NOMO-1 treated with DMSO at 0.1 percent for 48 hours (cell line): ENCODE results near the gene IL11RA.
"Not testable (repeated sequence)": the region's sequence is repeated elsewhere in the genome, so short reads cannot be mapped to it uniquely, and the experiment has no call there.

ENCODE experiments used
- DNase-seq: peaks from one replicate; lab custom pipeline; 2025; ENCODE audit not compliant: unreplicated experiment; lab: John Stamatoyannopoulos, UW

The IL11RA gene

DNA sequence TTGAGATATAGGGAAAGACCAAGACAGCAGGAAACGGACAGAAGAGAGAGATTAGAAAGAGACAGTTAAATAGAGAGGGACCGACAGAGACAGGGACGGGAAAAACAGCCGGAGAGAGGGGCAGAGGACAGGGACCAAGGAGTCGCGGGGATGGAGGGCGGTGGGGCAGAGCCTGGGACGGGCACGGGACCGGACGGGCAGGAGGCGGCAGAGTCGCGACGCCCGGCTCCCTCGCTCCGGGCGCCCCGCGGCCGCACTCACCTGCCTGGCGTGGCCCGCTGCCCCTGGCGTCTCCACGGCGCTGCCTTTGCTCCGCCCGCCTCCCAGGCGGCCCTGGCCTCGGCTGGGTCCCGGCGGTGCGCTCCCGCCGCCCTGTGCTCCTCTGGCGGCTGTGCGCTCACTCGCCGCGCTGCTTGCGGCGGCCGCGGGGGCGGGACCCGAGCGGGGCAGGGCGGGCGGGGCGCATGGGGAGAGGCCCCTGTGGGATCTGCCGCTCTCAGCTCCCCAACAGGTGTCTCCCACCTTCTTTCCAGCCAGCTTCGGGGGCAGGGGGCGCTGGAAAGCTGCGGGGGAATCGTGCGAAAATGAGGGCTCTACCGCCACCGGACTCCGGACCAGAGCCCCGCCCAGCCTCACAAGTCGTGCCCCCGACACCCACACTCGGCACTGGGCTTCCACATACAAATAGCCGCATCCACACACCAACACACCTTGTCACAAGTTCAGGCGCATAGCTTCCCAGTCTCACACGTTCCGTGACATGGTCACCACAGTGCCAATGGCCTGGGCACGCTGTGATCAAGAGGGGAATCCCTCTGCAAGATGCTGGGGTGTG is 23.1 kb upstream of the IL11RA start, which contains the start of gene ARID3C:
ARID3C (minus strand) TSS at position 411 of the 835 bp plus-strand sequence. CDS start 1,052 bp downstream, outside the sequence.
- DNase-seq = no peak

DNA sequence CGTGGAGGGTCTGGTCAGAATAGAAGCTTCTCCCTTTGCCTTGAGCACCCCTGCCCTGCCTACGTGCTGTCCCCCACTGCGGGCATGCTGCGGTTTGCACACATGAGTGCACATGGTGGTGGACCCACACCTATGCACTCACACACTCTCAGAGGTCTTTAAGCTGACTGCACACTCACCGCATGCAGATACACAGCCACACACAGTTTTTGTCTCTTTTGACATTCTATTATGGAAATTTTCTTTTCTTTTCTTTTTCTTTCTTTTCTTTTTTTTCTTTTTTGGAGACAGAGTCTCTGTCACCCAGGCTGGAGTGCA is 22.5 kb upstream of the IL11RA start:
- no peak for DNase-seq

DNA sequence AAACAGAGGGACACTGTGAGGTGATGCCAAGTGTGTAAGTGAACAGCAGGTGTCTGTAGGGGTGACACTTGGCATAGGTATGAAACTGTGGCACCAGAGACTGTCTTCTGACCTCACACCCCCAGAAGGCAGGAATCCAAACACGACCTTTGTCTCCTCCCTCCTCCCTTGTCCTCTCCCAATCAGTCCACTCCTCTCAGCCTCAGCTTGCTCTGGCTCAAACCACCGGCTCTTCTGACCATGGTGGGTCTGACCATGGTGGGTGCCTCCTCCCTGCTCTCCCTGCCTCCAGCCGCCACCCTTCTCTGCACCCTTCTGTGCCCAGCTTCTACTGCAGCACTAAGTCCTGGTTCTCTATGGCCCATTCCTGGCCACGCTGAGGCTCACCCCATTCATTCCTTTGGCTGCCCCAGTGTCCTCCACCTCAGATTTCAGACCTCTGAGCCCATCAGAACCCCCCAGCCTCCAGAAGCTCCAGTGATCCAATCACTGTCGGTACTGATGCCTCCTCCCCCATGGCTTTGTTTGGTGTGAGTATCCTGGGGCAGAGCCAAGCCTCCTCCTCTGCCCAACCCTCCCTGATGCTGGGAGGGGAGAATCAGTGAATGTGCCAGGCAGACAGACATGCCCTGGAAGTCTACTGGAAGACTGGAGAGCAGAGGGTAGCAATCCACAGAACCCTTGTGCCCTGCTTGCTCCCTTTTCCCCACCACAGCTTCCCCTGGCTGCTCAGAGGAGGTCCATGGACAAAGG is 21.4 kb upstream of the IL11RA start:
- no peak for DNase-seq

DNA sequence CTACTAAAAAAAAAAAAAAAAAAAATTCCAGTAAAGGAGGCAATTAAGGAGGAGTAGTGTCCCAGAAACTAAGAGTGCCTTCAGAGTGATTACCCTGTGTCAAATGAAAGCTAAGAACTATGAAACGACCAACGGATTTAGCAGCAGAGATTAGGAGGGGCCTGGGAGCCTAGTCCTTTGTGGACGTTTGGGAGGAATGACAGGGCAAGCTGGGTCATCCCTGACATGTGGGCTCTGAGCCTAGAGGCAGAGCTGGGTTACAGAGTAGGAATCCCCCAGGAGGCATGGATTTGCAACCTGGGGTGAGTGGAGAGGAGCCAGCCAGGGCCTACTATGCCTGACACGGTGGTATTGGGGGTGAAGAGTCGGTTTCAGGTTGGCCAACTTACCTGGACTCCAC is 18.8 kb upstream of the IL11RA start:
- no peak for DNase-seq

DNA sequence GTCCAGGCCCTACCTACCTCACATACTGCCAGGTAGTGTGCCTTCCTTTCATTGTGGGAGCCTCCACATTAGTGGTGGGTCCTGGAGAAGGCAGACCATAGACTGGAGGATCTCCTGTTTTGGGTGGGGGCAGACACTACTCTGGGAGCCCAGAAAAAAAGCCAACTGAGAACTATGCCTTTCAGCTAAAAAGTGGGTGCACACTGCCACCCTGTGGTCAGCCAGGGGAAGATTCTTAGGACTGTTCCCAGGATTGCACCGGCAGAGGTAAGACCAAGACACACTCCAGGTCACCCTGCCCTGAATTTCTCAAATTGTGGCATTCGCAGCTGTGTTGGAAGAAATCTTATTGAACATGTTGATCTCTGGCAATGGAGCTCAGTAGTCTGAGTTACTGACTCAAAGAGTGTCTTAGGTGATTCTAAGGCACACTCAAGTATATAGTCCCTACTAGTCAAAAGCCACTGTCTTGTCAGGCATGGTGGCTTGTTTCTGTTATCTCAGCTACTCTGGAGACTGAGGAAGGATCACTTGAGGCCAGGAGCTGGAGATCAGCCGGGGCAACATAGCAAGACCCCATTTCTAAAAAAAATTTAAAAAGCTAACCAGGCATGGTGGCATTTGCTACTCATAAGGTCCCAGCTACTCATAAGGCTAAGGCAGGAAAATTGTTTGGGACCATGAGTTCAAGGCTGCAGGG is 18.0 kb upstream of the IL11RA start:
- DNase-seq = peak; percentile 75

DNA sequence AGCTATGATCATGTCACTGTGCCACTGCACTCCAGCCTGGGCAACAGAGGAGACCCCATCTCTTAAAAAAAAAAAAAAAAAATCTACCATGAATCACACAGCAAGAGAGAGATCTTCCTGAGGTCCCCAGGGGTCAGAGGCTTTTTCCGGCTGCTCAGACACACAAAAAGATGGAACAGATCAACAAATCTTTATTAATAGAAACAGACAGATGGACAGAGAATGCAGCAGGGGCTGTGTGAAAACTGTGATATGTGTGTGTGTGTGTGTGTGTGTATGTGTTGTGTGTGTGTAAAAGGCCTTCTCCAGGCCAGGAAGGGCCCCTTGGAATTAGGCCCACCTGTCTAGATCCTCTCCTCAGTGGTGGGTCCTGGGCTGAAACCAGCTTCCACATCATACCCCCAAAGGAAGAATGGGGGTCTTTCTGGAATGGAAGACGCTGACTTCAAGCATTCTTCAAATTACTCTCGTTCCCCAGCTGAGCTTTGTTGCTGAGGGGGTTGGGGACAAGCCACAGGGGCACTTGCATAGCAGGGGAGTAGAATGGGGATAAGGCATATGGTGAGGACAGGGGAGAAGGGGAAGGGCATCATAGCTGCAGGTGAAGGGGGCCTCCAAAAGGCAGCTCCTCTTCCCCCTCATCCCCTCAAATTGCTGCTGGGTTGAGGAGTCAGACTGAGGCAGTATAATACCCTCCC is 17.3 kb upstream of the IL11RA start:
- DNase-seq = no peak

DNA sequence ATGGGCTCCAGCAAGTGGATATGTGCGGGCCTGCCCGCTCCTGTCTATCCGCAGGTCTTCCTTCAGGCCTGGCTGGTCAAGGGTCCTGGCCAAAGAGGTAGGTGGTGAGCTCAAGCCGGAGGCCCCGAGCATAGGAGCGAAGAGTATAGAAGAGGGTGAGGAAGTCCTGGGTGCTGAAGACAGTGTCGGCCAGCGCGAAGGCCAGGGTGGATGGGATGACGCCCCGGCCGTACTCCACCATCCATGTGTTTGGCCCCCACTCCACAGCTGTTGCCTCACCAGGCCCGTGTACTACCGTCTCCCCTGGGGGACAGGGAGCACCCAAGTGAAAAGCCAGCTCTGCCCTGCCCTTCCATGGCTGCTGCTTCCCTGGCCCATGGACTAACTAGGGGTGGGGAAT is 16.4 kb upstream of the IL11RA start:
- no peak for DNase-seq

DNA sequence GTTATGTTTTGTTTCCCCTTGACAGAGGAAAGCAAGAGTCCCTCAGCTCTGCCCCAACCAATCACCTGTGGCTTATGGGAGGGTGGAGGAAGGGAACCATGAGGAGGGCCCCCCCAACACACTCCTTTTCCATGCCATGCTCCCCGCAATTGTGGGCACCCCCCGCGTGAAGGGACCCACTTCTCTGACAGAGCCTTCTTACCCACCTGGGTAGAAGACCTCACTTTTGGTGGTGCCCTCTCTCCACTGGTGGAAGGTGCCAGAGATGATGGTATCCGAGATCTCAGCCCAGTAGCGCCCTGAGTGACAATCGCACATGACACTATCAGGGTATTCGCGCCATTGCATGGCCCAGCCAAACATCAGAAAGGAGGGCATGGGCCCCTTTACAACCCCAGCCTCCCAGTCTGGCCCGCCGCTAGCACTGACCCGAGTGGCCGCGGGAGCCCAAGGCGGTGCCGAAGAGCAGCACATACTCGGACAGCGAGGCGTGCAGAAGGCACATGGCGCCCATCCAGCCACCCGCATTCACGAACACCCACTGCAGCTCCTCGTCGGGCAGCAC is 15.1 kb upstream of the IL11RA start:
- DNase-seq = peak; percentile 42

DNA sequence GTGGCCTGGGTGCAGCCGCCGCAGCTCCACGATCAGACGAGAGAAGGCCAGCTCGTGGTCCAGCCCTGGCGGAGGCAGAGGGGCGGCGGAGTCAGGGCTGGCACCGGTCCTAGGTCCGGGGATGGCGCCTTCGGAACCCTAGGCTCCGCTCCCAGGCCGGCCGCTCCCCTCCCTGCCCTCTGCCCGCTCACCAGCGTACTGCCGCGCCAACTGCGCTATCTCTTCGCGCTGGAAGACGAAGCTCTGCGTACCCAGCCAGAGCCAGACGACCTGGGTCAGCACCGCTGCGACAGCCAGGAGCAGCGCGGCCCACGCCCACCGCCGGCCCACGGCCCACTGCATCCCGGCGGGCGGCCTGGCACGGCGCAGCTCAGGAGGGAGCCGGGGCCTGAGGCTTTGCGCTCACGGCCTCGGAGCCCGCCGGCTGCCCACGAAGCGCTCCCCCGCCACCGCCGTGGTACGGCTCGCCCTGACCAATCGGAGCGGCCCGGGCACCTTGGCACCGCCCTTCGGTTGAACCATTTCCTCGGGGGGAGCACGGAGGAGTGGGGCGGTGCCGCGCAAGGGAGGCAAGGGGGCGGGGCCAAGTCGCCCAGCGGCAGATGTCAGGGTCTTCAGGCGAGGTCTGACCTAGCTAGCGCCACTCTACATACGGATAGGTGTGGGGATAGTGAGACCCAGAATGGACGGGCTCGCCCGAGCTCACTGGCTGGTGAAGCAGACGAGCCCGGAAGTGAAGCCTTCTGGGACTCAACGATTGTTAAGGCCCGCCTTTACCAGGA is 14.4 kb upstream of the IL11RA start, which contains the start of gene SIGMAR1:
SIGMAR1 (minus strand) TSS at position 432 of the 782 bp plus-strand sequence; CDS start at position 342, 90 bp downstream.
- peak; percentile 94 for DNase-seq

DNA sequence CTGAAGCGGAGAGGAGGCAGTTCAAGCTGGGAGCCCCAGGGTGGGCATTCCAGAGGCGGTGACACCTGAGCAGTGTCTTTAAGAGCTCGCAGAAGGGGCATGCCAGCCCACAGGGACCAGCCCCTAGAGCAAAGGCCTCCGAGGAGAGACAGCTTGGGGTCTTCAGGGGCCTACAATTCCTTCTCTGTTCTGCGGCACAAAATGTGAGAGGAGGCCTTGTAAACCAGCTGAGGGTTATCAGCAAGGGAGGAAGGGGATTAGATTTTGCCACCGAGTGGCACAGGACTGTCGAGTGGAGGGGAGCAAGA is 13.9 kb upstream of the IL11RA start:
- no peak for DNase-seq

DNA sequence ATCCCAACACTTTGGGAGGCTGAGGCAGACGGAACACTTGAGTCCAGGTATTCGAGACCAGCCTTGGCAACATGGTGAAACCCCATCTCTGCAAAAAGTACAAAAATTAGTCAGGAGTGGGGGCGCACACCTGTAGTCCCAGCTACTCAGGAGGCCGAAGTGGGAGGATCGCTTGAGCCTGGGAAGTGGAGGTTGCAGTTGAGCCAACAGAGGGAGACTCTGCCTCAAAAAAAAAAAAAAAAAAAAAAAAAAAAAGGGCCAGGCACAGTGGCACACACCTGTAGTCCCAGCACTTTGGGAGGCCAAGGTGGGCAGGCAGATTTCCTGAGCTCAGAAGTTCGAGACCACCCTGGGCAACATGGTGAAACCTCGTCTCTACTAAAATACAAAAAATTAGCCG is 12.7 kb upstream of the IL11RA start:
- DNase-seq = not testable (repeated sequence)

DNA sequence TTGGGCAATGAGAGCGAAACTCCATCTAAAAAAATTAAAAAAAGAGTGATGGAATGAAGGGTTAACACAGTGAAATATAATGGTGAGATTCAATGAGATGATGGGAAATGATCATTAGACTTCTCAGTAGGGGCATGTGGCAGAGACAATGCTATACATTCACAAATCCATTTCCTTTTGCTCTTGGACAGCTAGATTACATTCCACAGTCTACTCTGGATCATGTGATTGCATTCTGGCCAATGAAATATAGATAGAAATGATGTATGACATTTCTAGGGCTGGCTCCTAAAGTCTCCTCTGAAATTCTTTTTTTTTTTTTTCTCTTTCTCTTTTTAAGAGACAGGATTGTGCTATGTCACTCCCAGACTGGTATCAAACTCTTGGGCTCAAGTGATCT is 9.3 kb upstream of the IL11RA start:
- no peak for DNase-seq

DNA sequence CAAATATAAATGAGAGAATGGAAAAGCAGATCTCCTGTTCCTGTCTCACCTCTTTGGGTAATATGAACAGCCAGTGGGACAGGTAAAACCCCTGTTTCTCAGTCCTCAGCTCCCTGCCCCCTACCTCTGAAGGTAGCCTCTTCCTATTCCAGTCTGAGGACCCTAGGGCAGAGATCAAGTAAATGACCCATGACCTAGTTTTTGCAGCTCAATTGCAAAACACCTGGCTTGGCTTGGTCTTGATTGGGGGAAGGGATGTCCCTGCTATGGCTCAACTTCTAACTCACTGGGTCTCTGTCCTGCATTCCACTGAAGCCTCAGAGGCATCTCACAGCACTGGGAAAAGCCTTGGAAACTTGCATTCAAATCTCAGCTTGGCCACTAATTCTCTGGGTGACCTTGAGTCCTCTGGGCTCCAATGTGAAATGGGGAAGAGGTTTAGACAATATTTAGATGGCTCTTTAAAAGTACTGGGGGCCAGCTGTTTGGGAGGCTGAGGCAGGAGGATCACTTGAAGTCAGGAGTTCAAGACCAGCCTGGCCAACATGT is 7.1 kb upstream of the IL11RA start:
- no peak for DNase-seq

DNA sequence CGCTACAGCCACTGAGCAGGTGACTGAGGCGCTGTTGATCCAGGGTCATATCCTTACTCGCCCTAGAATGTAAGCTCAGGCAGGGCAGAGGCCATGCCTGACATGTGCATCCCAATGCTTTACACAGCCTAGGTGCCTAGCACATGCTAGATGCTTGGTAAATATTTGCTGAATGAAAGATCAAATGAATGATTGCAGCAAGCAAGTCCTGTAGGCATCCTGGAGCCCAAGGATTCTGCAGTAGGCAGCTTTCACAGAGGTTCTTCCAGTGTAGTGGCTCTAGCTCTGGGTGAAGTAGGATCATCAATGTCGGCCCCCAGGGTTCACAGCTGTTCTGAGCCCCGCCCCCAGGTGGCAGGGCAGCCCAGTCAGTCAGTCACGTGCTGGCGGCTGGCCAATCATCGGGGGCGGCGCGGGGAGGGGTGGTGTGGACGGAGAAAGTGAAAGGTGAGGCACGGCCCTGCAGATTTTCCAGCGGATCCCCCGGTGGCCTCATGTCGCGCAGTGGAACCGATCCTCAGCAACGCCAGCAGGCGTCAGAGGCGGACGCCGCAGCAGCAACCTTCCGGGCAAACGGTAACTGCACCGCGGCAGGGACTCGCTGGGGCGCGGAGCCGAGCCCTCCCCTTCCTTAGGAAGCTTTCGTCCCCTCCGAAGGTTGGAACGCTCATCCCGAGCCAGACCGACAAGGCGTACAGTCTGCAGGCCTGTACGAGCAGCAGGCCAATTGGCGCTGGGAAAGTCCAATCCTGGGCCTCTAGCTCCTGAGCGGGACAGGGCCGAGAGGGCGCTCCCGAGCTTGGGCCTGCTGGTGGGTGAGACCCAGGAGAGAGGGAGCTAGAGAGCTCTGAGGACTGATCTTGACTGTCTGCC is 5.5 kb upstream of the IL11RA start, which contains the start of gene GALT:
GALT (plus strand) TSS at position 465 of the 873 bp plus-strand sequence; CDS start at position 495, 30 bp downstream.
- peak; percentile 95 for DNase-seq

DNA sequence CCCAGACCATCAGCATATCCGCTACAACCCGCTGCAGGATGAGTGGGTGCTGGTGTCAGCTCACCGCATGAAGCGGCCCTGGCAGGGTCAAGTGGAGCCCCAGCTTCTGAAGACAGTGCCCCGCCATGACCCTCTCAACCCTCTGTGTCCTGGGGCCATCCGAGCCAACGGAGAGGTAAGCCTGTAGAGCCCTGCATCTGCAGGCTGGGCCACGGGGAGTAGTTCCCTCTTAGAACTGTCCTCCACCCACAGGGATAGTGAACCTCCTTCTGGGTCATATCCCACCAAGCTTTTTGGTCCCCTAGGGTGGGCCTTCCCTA is 4.9 kb upstream of the IL11RA start:
- no peak for DNase-seq

DNA sequence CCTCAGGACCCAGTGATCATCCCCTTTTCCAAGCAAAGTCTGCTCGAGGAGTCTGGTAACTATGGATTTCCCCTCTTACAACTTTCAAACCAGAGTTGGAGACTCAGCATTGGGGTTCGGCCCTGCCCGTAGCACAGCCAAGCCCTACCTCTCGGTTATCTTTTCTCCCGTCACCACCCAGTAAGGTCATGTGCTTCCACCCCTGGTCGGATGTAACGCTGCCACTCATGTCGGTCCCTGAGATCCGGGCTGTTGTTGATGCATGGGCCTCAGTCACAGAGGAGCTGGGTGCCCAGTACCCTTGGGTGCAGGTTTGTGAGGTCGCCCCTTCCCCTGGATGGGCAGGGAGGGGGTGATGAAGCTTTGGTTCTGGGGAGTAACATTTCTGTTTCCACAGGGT is 4.3 kb upstream of the IL11RA start:
- no peak for DNase-seq

DNA sequence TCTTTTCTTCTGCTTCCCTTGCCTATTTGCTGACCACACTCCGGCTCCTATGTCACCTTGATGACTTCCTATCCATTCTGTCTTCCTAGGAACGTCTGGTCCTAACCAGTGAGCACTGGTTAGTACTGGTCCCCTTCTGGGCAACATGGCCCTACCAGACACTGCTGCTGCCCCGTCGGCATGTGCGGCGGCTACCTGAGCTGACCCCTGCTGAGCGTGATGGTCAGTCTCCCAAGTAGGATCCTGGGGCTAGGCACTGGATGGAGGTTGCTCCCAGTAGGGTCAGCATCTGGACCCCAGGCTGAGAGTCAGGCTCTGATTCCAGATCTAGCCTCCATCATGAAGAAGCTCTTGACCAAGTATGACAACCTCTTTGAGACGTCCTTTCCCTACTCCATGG is 3.3 kb upstream of the IL11RA start:
- DNase-seq = no peak

DNA sequence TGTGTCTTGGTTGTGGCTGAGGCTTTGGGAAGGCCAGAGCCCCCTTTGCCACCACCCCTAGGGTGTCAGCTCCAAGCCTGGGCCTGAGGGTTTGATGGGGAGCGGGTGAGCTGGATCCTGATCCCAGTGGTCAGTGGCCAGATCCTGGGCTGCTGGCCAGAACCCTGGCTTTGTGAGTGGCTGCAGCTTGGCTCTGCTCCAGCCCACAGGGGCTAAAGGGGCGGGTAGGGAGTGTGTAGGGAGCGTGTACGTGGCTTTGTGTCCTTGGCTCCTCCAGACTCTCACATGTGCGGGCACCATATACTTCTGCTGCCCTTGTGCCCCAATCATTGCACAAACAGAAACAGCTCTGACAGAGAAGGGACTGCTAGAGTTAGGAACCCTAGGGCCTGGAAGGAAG is 1.2 kb upstream of the IL11RA start:
- no peak for DNase-seq

DNA sequence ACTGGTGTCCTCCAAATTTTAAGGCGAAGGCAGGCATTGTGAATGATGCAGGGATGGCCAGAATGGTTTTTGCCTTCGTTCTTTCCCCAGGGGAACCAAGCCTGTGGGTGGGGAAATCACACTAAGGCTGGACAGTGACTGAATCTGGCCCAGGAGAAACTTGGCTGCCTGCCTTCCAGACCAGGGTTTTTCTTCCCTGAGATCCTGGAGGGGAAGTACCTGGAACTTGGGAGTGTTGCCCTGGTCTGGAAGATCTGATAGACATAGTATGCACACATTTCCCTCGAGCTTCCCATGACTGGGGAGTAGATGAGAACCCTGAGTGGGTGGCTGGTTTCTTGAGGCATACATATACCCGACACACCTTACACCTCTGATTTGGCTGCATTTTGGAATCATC is 664 bp upstream of the IL11RA start:
- no peak for DNase-seq
